Measurements from ENCODE around the gene CLNK. TPM values are rescaled to one million over a fixed set of nuclear protein-coding genes. Genes with fewer than 3 reads are reported as not detected.
"Not testable (repeated sequence)": the region's sequence is repeated elsewhere in the genome, so short reads cannot be mapped to it uniquely, and the experiment has no call there.

CLNK gene
- total RNA-seq, 1 experiment from 2014 or later, result not detected

DNA sequence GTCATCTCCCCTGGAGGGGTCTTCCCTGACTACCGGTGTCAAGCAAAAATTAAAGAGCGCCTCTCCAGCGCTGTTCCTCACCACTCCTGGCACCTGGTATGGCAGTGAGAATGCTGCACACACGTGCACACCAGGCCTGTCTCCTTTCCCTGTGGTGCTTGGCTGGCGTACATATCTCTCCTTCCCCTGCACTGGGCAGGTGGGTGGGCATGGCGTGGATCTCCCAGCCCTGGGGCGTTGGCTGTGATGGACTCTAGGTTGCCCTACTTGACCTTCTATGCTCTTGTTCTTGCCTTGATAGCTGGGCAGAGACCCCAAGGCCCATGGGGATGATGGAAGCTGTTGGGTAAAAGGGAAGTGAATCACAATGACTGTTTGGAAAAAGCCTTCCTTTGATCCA lies 109.2 kb downstream of the CLNK start:
- no peak overlapping the region for H2AFZ ChIP-seq (ENCODE audit: low read length)

DNA sequence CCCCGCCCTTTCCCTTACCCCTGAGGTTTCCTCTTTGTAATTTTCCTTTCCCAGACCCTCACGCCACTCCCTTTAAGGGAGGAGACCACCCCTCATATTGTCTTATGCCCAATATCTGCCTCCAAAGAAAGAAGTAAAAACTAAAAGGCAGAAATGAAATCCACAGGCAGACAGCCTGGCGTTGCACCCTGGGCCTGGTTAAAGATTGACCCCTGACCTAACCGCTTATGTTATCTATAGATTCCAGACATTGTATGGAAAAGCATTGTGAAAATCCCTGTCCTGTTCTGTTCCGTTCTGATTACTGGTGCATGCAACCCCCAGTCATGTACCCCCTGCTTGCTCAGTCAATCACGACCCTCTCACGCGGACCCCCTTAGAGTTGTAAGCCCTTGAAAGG lies 110.0 kb downstream of the CLNK start:
- H3K9ac ChIP-seq (ENCODE audit: low read length); H3K4me1 ChIP-seq (ENCODE audit: low read length); H4K20me1 ChIP-seq (ENCODE audit: insufficient read depth, low read depth, low read length); DNase-seq; H3K9me2 ChIP-seq (replicated peaks; ENCODE audit: insufficient read depth, low read length); H3K27ac ChIP-seq (ENCODE audit: low read length); H3K27me3 ChIP-seq (ENCODE audit: low read length); H3K9me3 ChIP-seq (ENCODE audit: low read length); H2AFZ ChIP-seq (ENCODE audit: low read length); H3K36me3 ChIP-seq (ENCODE audit: insufficient read depth, low read length); H3K79me2 ChIP-seq (ENCODE audit: low read length); H3K4me3 ChIP-seq (ENCODE audit: low read length); H3K4me2 ChIP-seq (ENCODE audit: low read depth, low read length, poor library complexity, severe bottlenecking): not testable (repeated sequence)

More for the DNA sequence above, 109.2 kb downstream of the CLNK start:
- Histone ChIP-seq H4K20me1 (ENCODE audit: insufficient read depth, low read depth, low read length) (no peaks in the 10 kb centered on the region), H3K9me3 (ENCODE audit: low read length) (no peaks in the 10 kb centered on the region), H3K9ac (ENCODE audit: low read length) (no peak overlapping the region), H3K9me2 (replicated peaks; ENCODE audit: insufficient read depth, low read length) (no peaks in the 10 kb centered on the region), H3K27ac (ENCODE audit: low read length) (no peak overlapping the region), H3K4me3 (ENCODE audit: low read length) (no peak overlapping the region), H3K4me1 (ENCODE audit: low read length) (no peaks in the 10 kb centered on the region), H3K36me3 (ENCODE audit: insufficient read depth, low read length) (no peaks in the 10 kb centered on the region), H3K4me2 (ENCODE audit: low read depth, low read length, poor library complexity, severe bottlenecking) (no peak overlapping the region), H3K27me3 (ENCODE audit: low read length) (no peaks in the 10 kb centered on the region), H3K79me2 (ENCODE audit: low read length) (no peaks in the 10 kb centered on the region)
- DNase-seq, result no peak

DNA sequence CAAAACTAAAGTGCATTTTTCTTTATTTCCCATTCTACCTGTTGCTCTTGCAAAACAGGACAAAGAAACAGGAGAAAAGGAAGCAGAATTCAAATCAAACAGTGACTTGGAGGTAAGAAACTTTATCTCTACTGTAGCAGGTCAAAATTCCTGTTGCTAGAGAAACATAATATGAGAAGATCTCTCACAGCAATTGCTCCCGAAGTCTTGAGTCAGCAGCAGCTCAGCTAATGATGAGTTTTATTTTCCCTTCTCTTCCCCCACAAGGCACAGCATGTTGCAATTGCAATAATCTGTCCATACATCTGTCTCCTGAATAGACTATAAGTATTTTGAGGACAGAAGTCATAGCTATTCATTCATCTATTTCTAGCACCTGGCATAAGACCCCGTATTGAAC lies 112.7 kb downstream of the CLNK start:
- Histone ChIP-seq H3K4me3 (ENCODE audit: low read length) (no peak overlapping the region), H3K36me3 (ENCODE audit: insufficient read depth, low read length) (no peaks in the 10 kb centered on the region), H3K27ac (ENCODE audit: low read length) (no peak overlapping the region), H3K9ac (ENCODE audit: low read length) (no peak overlapping the region), H3K4me1 (ENCODE audit: low read length) (no peaks in the 10 kb centered on the region), H3K27me3 (ENCODE audit: low read length) (no peaks in the 10 kb centered on the region), H3K9me3 (ENCODE audit: low read length) (no peaks in the 10 kb centered on the region), H3K9me2 (replicated peaks; ENCODE audit: insufficient read depth, low read length) (no peaks in the 10 kb centered on the region), H4K20me1 (ENCODE audit: insufficient read depth, low read depth, low read length) (no peaks in the 10 kb centered on the region), H3K4me2 (ENCODE audit: low read depth, low read length, poor library complexity, severe bottlenecking) (no peak overlapping the region), H2AFZ (ENCODE audit: low read length) (no peak overlapping the region), H3K79me2 (ENCODE audit: low read length) (no peaks in the 10 kb centered on the region)
- DNase-seq, result no peak

DNA sequence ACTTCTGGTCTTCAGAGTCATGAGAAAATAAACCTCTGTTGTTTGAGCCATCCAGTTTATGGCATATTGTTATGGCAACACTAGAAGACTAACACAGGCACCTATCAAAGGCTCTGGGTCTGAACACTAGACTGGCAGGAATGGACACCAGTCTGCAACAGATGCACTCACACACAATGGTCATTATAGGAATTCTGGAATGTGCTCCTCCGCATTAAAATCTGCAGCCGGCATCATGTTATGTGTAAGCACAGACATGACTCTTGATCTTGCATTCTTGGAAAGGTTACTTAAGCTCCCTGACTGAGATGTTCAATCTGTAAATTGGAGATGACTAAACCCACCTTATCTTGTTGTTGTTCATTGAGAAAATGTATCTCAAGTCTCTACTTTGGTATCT lies 115.1 kb downstream of the CLNK start:
- Histone ChIP-seq H3K27me3 (ENCODE audit: low read length) (no peaks in the 10 kb centered on the region), H3K79me2 (ENCODE audit: low read length) (no peaks in the 10 kb centered on the region)

DNA sequence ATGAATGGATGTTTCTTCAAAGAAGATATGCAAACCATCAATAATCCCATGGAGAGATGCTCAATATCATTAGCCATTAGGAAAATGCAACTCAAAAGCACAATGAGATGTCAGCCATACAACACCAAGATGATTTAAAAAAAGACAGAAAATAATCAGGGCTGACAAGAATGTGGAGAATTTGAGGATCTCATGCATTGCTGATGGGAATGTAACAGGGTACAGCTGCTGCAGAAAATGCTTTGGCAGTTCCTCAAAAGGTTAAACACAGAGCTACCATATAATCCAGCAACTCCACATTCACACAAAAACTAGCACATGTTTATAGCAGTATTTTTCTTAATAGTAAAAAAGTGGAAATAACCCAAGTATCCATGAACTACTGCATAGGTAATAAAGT lies 116.8 kb downstream of the CLNK start:
- no peak overlapping the region for H3K9ac ChIP-seq (ENCODE audit: low read length)
- H3K9me3 ChIP-seq (ENCODE audit: low read length), result no peaks in the 10 kb centered on the region
- no peaks in the 10 kb centered on the region for H3K4me1 ChIP-seq (ENCODE audit: low read length)
- no peak overlapping the region for H3K27ac ChIP-seq (ENCODE audit: low read length)
- no peak overlapping the region for H3K4me3 ChIP-seq (ENCODE audit: low read length)
- no peak overlapping the region for H2AFZ ChIP-seq (ENCODE audit: low read length)
- no peaks in the 10 kb centered on the region for H4K20me1 ChIP-seq (ENCODE audit: insufficient read depth, low read depth, low read length)
- H3K79me2 ChIP-seq (ENCODE audit: low read length), result no peaks in the 10 kb centered on the region
- no peak overlapping the region for H3K4me2 ChIP-seq (ENCODE audit: low read depth, low read length, poor library complexity, severe bottlenecking)
- H3K27me3 ChIP-seq (ENCODE audit: low read length), result no peaks in the 10 kb centered on the region
- DNase-seq, result no peak
- H3K9me2 ChIP-seq (replicated peaks; ENCODE audit: insufficient read depth, low read length), result no peaks in the 10 kb centered on the region
- H3K36me3 ChIP-seq (ENCODE audit: insufficient read depth, low read length), result no peaks in the 10 kb centered on the region

More for the DNA sequence above, 115.1 kb downstream of the CLNK start:
- DNase-seq, result no peak
- Histone ChIP-seq H4K20me1 (ENCODE audit: insufficient read depth, low read depth, low read length) (no peaks in the 10 kb centered on the region), H3K4me3 (ENCODE audit: low read length) (no peak overlapping the region), H3K9me3 (ENCODE audit: low read length) (no peaks in the 10 kb centered on the region), H3K36me3 (ENCODE audit: insufficient read depth, low read length) (no peaks in the 10 kb centered on the region), H2AFZ (ENCODE audit: low read length) (no peak overlapping the region), H3K9ac (ENCODE audit: low read length) (no peak overlapping the region), H3K27ac (ENCODE audit: low read length) (no peak overlapping the region), H3K9me2 (replicated peaks; ENCODE audit: insufficient read depth, low read length) (no peaks in the 10 kb centered on the region), H3K4me1 (ENCODE audit: low read length) (no peaks in the 10 kb centered on the region), H3K4me2 (ENCODE audit: low read depth, low read length, poor library complexity, severe bottlenecking) (no peak overlapping the region)

DNA sequence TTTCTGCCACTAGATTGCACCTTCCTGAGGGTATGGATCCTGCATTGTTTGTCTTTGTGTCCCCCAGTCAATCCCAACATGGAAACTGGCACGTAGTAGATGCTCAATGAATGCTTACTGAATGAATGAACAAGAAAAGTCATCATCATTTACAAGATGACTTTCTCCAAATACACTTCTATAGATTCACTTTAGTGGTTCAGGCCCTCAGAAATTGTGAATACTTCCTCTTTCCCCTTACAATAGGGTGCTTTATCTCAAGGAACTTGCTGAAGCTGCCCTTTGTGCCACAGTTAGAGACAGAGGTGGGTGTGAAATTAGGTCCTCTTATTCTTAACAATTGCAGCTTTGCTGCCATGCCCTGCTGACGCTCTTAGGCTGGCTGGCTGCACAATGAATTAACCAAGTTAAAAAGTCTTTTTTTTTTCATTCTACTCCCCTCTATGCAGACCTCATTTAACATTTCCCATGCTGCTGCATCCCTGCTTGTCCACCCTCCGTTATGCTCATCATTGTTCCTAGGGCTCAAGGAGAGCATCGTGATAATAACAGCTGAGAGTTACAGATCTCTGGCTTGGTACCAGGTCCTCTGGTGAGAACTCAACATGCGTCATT lies 119.3 kb downstream of the CLNK start:
- Histone ChIP-seq H3K4me3 (ENCODE audit: low read length) (no peak overlapping the region), H3K9me3 (ENCODE audit: low read length) (no peaks in the 10 kb centered on the region), H3K4me2 (ENCODE audit: low read depth, low read length, poor library complexity, severe bottlenecking) (no peak overlapping the region), H3K4me1 (ENCODE audit: low read length) (no peaks in the 10 kb centered on the region), H3K9me2 (replicated peaks; ENCODE audit: insufficient read depth, low read length) (no peaks in the 10 kb centered on the region), H3K79me2 (ENCODE audit: low read length) (no peaks in the 10 kb centered on the region), H3K9ac (ENCODE audit: low read length) (no peak overlapping the region), H2AFZ (ENCODE audit: low read length) (no peak overlapping the region), H3K27ac (ENCODE audit: low read length) (no peak overlapping the region), H3K36me3 (ENCODE audit: insufficient read depth, low read length) (no peaks in the 10 kb centered on the region), H3K27me3 (ENCODE audit: low read length) (no peaks in the 10 kb centered on the region), H4K20me1 (ENCODE audit: insufficient read depth, low read depth, low read length) (no peaks in the 10 kb centered on the region)
- DNase-seq, result no peak

DNA sequence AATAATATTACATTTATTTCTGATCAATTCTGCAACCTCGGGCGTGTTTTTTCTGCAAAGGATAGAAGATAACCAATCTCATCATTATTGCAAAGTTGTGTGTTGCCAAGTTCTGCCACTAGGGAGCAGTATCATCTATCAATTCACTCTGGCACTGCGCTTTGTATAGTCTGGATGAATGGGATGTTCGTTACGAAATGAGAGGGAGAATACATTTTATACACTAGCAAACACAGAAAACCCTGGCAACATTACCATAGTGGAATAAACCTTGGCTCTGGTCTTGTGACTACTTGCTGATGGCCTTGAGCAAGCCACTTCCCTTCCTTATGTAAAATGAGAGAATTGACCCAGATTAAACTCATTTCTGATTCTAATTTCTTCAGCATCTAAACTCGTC lies 129.9 kb downstream of the CLNK start:
- Histone ChIP-seq H3K79me2 (ENCODE audit: low read length) (no peaks in the 10 kb centered on the region), H3K9me3 (ENCODE audit: low read length) (no peaks in the 10 kb centered on the region), H3K27ac (ENCODE audit: low read length) (no peak overlapping the region), H3K27me3 (ENCODE audit: low read length) (no peaks in the 10 kb centered on the region), H2AFZ (ENCODE audit: low read length) (no peak overlapping the region), H3K9me2 (replicated peaks; ENCODE audit: insufficient read depth, low read length) (no peaks in the 10 kb centered on the region), H3K4me2 (ENCODE audit: low read depth, low read length, poor library complexity, severe bottlenecking) (no peak overlapping the region), H3K36me3 (ENCODE audit: insufficient read depth, low read length) (no peaks in the 10 kb centered on the region), H3K4me3 (ENCODE audit: low read length) (no peak overlapping the region), H3K4me1 (ENCODE audit: low read length) (peaks cover 8% of the 10 kb centered on the region), H4K20me1 (ENCODE audit: insufficient read depth, low read depth, low read length) (no peaks in the 10 kb centered on the region), H3K9ac (ENCODE audit: low read length) (no peak overlapping the region)
- DNase-seq, result peak; percentile 81

DNA sequence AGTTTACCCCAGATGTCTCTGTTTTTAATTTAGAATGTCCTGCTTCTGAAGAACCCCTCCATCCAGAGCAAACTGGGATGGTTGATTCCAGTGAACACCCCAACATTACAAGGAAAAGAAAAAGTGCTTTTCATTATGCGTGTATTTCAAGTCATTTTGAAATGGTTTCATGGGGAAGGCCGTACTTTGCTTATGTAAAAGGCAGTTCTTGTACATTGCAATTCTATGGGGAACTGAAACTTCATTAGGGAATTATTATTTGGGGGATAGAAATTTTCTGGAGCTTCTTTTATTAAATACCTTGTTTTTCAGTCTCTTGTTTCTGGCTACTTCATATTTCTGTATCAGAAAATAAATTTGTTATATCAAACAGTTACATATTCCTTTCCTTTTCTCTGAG lies 130.4 kb downstream of the CLNK start:
- no peaks in the 10 kb centered on the region for H3K9me3 ChIP-seq (ENCODE audit: low read length)
- no peak overlapping the region for H2AFZ ChIP-seq (ENCODE audit: low read length)
- DNase-seq, result no peak
- no peaks in the 10 kb centered on the region for H3K27me3 ChIP-seq (ENCODE audit: low read length)
- no peak overlapping the region for H3K9ac ChIP-seq (ENCODE audit: low read length)
- H3K4me1 ChIP-seq (ENCODE audit: low read length), result peaks cover 8% of the 10 kb centered on the region
- H3K27ac ChIP-seq (ENCODE audit: low read length), result no peak overlapping the region
- no peaks in the 10 kb centered on the region for H3K79me2 ChIP-seq (ENCODE audit: low read length)
- no peak overlapping the region for H3K4me3 ChIP-seq (ENCODE audit: low read length)
- no peak overlapping the region for H3K4me2 ChIP-seq (ENCODE audit: low read depth, low read length, poor library complexity, severe bottlenecking)
- no peaks in the 10 kb centered on the region for H3K9me2 ChIP-seq (replicated peaks; ENCODE audit: insufficient read depth, low read length)
- H3K36me3 ChIP-seq (ENCODE audit: insufficient read depth, low read length), result no peaks in the 10 kb centered on the region
- H4K20me1 ChIP-seq (ENCODE audit: insufficient read depth, low read depth, low read length), result no peaks in the 10 kb centered on the region
